ENCODE measurements around the gene KATNIP. TPM values are rescaled to one million over a fixed set of nuclear protein-coding genes. Genes with fewer than 3 reads are reported as not detected.

The KATNIP gene
- total and polyA plus RNA-seq, 2 donors (not counting 1 experiment from before 2014, with no cell fraction given), result 11.4 to 22.8 TPM

DNA sequence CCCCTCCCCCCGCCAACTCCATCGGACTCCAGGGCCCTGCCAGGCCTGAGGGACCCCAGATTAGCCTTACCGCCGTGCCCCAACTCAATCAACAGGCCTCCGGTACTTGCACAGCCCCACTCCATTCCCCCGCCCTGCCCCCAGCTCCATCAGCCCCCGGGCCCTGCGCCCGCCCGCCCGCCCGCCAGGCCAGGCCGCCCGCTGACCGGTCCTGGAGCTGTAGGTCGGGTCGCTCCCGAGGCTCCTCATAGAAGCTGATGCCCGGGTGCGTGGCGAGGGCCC, 539 bp upstream of the KATNIP start:
- Histone ChIP-seq H3K9me3 (ENCODE audit: control insufficient read depth, insufficient read depth, low read depth, low read length) (no peaks in the 10 kb centered on the region), H3K79me2 (ENCODE audit: control insufficient read depth, insufficient read depth, low read length) (peaks cover 43% of the 10 kb centered on the region), H3K27ac (ENCODE audit: insufficient read depth, low read length) (peak overlapping the region; percentile 94)

GRCh38 chr16:27550582-27550920, 607 bp downstream of the KATNIP start:
- Histone ChIP-seq H3K27me3 (ENCODE audit: control insufficient read depth, insufficient read depth, low read length) (no peaks in the 10 kb centered on the region), H3K79me2 (ENCODE audit: control insufficient read depth, insufficient read depth, low read length) (peaks cover 42% of the 10 kb centered on the region), H4K20me1 (ENCODE audit: control insufficient read depth, extremely low read depth, insufficient read depth, low read length) (peaks cover 3% of the 10 kb centered on the region), H3K4me3 (replicated peaks in 1 of 4; ENCODE audit: control extremely low read depth in 1 of 4, insufficient read depth in 1 of 4, low read depth in 3 of 4, low read length in 4 of 4) (peak overlapping the region; percentile 68 to 90 (median 84)), H3K9ac (ENCODE audit: insufficient read depth, low read length) (peak overlapping the region; percentile 89), H3K4me1 (ENCODE audit: control insufficient read depth, extremely low read depth, insufficient read depth, low read length) (peaks cover 10% of the 10 kb centered on the region), H3K36me3 (ENCODE audit: control insufficient read depth, insufficient read depth, low read length) (no peaks in the 10 kb centered on the region), H2AFZ (ENCODE audit: low read length) (no peak overlapping the region), H3K27ac (ENCODE audit: insufficient read depth, low read length) (peak overlapping the region; percentile 94), H3K9me3 (ENCODE audit: control insufficient read depth, insufficient read depth, low read depth, low read length) (no peaks in the 10 kb centered on the region), H3K4me2 (ENCODE audit: extremely low read depth, insufficient read depth, low read length) (peak overlapping the region; percentile 74)
- TF ChIP-seq, protein P1, sequence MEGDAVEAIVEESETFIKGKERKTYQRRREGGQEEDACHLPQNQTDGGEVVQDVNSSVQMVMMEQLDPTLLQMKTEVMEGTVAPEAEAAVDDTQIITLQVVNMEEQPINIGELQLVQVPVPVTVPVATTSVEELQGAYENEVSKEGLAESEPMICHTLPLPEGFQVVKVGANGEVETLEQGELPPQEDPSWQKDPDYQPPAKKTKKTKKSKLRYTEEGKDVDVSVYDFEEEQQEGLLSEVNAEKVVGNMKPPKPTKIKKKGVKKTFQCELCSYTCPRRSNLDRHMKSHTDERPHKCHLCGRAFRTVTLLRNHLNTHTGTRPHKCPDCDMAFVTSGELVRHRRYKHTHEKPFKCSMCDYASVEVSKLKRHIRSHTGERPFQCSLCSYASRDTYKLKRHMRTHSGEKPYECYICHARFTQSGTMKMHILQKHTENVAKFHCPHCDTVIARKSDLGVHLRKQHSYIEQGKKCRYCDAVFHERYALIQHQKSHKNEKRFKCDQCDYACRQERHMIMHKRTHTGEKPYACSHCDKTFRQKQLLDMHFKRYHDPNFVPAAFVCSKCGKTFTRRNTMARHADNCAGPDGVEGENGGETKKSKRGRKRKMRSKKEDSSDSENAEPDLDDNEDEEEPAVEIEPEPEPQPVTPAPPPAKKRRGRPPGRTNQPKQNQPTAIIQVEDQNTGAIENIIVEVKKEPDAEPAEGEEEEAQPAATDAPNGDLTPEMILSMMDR (conservative IDR thresholded peaks at IDR 0.05 in 1 of 2, IDR thresholded peaks at IDR 0.05 in 1 of 2; ENCODE audit: low read depth in 1 of 2, low read length in 2 of 2), result no peak
- TF ChIP-seq EZH2 (IDR thresholded peaks at IDR 0.05; ENCODE audit: low read length, missing control alignments), result no peak
- DNase-seq (ENCODE audit: low read depth in 2 of 2), result no peak

More for the DNA sequence above, 539 bp upstream of the KATNIP start:
- peak overlapping the region; percentile 75 for H3K9ac ChIP-seq (ENCODE audit: insufficient read depth, low read length)
- peaks cover 10% of the 10 kb centered on the region for H3K4me1 ChIP-seq (ENCODE audit: control insufficient read depth, extremely low read depth, insufficient read depth, low read length)
- peak overlapping the region; percentile 45 to 98 (median 75) for H3K4me3 ChIP-seq (replicated peaks in 1 of 4; ENCODE audit: control extremely low read depth in 1 of 4, insufficient read depth in 1 of 4, low read depth in 3 of 4, low read length in 4 of 4)
- H3K4me2 ChIP-seq (ENCODE audit: extremely low read depth, insufficient read depth, low read length), result peak overlapping the region; percentile 64
- peaks cover 3% of the 10 kb centered on the region for H3K36me3 ChIP-seq (ENCODE audit: control insufficient read depth, insufficient read depth, low read length)
- peak overlapping the region; percentile 73 for H2AFZ ChIP-seq (ENCODE audit: low read length)
- DNase-seq (ENCODE audit: low read depth in 2 of 2), result no peak
- peaks cover 4% of the 10 kb centered on the region for H4K20me1 ChIP-seq (ENCODE audit: control insufficient read depth, extremely low read depth, insufficient read depth, low read length)
- H3K27me3 ChIP-seq (ENCODE audit: control insufficient read depth, insufficient read depth, low read length), result no peaks in the 10 kb centered on the region
- no peak for TF ChIP-seq EZH2 (IDR thresholded peaks at IDR 0.05; ENCODE audit: low read length, missing control alignments)
- TF ChIP-seq, protein P1 (conservative IDR thresholded peaks at IDR 0.05 in 1 of 2, IDR thresholded peaks at IDR 0.05 in 1 of 2; ENCODE audit: low read depth in 1 of 2, low read length in 2 of 2), result no peak

GRCh38 chr16:27551036-27551435, 1.1 kb downstream of the KATNIP start:
- peak in 1 of 2 donors; percentile 17 for DNase-seq (ENCODE audit: low read depth in 2 of 2)
- H3K4me1 ChIP-seq (ENCODE audit: control insufficient read depth, extremely low read depth, insufficient read depth, low read length), result peaks cover 10% of the 10 kb centered on the region
- no peak overlapping the region for H2AFZ ChIP-seq (ENCODE audit: low read length)
- H3K27me3 ChIP-seq (ENCODE audit: control insufficient read depth, insufficient read depth, low read length), result no peaks in the 10 kb centered on the region
- peak overlapping the region; percentile 94 for H3K27ac ChIP-seq (ENCODE audit: insufficient read depth, low read length)
- H3K4me3 ChIP-seq (replicated peaks in 1 of 4; ENCODE audit: control extremely low read depth in 1 of 4, insufficient read depth in 1 of 4, low read depth in 3 of 4, low read length in 4 of 4), result peak overlapping the region; percentile 68 to 90 (median 84)
- peaks cover 2% of the 10 kb centered on the region for H4K20me1 ChIP-seq (ENCODE audit: control insufficient read depth, extremely low read depth, insufficient read depth, low read length)
- H3K9ac ChIP-seq (ENCODE audit: insufficient read depth, low read length), result no peak overlapping the region
- TF ChIP-seq EZH2 (IDR thresholded peaks at IDR 0.05; ENCODE audit: low read length, missing control alignments), result no peak
- TF ChIP-seq, protein P1 (conservative IDR thresholded peaks at IDR 0.05 in 1 of 2, IDR thresholded peaks at IDR 0.05 in 1 of 2; ENCODE audit: low read depth in 1 of 2, low read length in 2 of 2), result no peak
- H3K36me3 ChIP-seq (ENCODE audit: control insufficient read depth, insufficient read depth, low read length), result no peaks in the 10 kb centered on the region
- no peaks in the 10 kb centered on the region for H3K9me3 ChIP-seq (ENCODE audit: control insufficient read depth, insufficient read depth, low read depth, low read length)
- peak overlapping the region; percentile 74 for H3K4me2 ChIP-seq (ENCODE audit: extremely low read depth, insufficient read depth, low read length)
- H3K79me2 ChIP-seq (ENCODE audit: control insufficient read depth, insufficient read depth, low read length), result peaks cover 37% of the 10 kb centered on the region

Measured in fibroblast of lung (primary cell).